HG02852 (cell line): ENCODE data around the gene TMEM168.

ENCODE experiments used
- ATAC-seq: cut with Tn5 transposase; IDR thresholded peaks from one replicate; pipeline ENCODE4 v1.9.1; 2021; ENCODE audit warnings: mild to moderate bottlenecking, moderate library complexity; ENCODE audit not compliant: unreplicated experiment

The TMEM168 gene

DNA sequence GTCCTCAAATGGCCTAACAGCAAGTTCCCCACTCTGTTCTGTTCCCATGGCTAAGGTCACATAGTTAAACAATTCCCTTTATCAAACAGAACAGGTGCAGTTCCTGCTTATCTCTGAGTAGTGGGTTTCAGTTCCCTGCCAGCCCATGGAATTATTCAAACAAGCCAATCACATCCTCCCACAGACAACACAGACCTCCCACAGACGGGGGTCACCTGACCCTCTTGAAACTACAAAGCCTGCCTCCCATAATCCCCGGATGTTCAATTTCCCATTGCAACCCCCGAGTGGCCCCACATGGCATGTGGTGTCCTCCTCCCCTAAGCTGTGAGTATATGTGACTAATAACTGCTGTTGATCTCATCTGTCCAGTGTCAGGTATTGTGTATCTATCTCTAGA is 64.1 kb downstream of the TMEM168 start:
- ATAC-seq: no peak

DNA sequence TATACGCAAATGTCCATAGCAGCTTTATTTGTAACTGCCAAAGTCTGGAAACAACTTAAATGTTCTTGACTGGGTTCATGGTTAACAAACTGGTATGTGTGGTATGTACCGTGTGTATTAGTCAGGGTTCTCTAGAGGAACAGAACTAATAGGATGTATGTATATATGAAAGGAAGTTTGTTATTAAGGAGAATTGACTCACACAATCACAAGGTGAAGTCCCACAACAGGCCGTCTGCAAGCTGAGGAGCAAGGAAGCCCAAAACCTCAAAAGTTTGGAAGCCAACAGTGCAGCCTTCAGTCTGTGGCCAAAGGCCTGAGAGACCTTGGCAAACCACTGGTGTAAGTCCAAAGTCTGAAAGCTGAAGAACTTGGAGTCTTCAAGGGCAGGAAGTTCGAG is 66.8 kb downstream of the TMEM168 start:
- ATAC-seq: no peak

DNA sequence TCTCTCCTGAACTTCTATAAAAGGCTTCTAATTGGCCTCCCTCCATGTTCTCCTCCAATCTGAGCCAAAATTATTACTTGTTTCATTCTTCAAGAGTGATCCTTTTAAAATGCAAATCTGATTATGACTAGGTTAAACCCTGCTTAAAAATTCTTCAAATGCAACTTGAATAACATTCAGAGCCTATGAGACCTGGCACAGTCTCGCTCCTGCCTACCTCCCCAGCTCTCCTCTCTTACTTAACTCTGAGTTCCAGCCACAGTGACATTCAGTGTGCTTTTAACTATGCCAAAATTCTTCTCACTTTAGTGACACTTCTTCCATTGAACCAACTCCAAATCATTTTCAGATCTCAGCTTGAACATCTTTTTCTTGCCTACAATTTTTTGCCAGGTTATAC is 68.8 kb downstream of the TMEM168 start:
- ATAC-seq: no peak

DNA sequence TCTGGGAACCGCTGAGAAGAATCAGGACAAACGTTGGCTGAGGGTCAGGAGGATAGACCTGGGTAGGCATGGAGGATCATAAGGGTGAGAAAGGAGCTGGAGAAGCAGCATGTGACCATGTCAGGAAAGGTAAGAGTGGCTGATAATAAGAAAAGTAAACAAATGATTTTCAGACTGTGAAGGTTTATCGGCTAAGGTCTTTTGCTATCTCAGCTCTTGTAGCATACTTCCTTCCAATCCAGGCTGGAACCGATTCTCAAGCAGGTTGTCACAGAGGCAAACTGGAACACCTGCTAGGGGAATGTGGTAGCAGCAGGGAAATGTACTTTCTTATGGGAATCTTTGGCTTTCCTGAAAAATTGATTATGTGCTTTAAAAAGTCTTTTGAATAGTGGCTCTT is 74.7 kb downstream of the TMEM168 start:
- no peak for ATAC-seq

DNA sequence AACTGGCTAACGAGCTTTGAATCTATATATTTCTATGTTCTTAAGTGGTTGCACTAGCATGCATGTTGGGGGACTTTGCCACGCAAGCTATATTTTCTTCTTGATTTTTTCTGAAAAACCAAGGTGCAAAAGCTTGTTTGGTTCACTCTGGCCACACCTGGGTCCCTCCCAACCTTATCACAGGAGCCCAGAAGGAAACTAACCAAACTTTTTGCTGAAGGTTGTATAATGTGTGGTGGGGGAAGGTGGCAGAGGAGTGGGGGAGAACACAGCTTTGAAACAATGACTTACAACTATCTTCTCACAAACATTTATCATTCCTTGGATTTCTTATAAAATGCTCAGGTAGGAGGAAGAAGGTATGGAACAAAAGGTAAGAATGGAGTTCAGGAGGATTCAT is 75.3 kb downstream of the TMEM168 start:
- ATAC-seq: no peak
